ENCODE data around the gene IGFL4.

The IGFL4 gene

GRCh38 chr19:46063201-46063600 is 22.4 kb upstream of the IGFL4 start:
- TF ChIP-seq CTCF (IDR thresholded peaks at IDR 0.05; ENCODE audit: low read depth, low read length), result no peak
- DNase-seq (ENCODE audit: extremely low read depth, low read depth), result no peak

DNA sequence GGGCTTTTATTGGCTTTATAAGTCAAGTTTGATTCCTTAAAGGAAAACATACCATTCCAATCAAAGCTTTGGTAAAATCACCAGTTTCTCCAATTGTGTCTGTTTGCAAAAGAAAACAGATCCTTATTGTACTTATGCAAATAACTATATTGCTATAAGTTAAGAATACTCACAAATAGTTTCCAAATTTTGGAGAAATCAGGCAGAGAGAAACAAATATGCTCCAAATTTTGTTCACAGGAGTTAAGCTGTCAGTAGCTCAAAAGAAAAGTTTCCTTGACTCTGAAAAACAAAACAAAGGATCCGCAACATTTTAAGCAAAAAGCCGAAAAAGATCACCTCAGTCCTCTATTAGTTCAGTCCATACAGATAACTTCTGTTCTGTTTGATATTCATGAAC is 19.2 kb upstream of the IGFL4 start:
- DNase-seq (ENCODE audit: extremely low read depth, low read depth), result no peak
- TF ChIP-seq CTCF (IDR thresholded peaks at IDR 0.05; ENCODE audit: low read depth, low read length), result no peak

- TF ChIP-seq CTCF (IDR thresholded peaks at IDR 0.05; ENCODE audit: low read depth, low read length), result no peak
- DNase-seq (ENCODE audit: extremely low read depth, low read depth), result no peak
These were observed 18.0 kb upstream of the IGFL4 start for GRCh38 chr19:46058778-46059177.

DNA sequence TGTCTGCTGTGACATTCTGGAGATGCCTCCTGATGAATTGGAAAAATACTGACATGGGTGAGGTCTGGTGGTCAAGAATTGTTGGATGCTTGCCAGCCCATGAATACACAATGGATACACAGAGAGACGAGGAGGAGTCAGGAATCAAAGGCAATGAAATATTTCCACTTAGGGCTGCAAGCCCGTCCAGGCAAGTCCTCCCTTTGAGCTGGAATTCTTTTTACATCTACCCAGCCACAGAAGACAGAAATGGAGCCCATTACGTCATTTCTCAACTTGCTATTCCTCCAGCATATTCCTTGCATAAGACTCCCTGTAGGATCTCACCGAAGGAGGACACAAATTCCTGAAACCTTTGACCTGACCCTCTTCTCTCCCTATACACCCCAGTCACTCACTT is 15.7 kb upstream of the IGFL4 start:
- no peak for TF ChIP-seq CTCF (IDR thresholded peaks at IDR 0.05; ENCODE audit: low read depth, low read length)
- no peak for DNase-seq (ENCODE audit: extremely low read depth, low read depth)

DNA sequence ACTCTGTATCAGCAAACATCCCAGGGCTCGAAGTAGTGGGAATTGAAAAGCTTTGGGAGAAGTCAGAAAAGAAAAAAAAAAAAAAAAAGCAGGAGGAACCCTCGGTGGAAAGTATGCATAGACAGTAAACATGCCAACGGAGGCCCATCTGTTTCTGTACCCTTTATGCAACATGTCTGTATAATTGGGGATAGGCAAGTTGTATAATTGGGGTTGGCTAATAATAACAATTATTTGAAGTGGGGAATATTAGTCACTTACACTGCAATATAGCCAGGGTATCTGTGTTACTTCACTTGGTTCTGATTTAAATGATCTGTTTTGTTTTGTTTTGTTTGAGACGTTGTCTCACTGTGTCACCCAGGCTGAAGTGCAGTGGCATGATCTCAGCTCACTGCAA is 12.1 kb upstream of the IGFL4 start:
- no peak for TF ChIP-seq CTCF (IDR thresholded peaks at IDR 0.05; ENCODE audit: low read depth, low read length)
- no peak for DNase-seq (ENCODE audit: extremely low read depth, low read depth)

- DNase-seq (ENCODE audit: extremely low read depth, low read depth), result no peak
- TF ChIP-seq CTCF (IDR thresholded peaks at IDR 0.05; ENCODE audit: low read depth, low read length), result no peak
These were observed 8.8 kb upstream of the IGFL4 start for GRCh38 chr19:46049597-46049996.

DNA sequence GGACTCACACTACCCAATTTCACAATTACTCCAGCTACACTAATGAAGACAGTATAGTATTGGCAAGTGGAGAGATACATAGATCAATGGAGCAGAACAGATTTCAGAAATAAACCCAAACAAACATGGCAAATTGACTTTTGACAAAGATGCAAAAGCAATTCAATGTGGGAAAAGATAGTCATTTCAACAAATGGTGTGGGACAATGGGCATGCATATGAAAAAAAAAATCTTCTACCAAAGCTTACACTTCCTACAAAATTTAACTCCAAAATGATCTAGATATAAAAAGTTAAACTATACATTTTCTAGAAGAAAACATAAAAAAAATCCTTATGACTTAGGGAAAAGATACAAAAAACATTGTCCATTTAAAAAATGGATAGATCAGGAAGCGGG is 2.7 kb upstream of the IGFL4 start:
- no peak for DNase-seq (ENCODE audit: extremely low read depth, low read depth)
- TF ChIP-seq CTCF (IDR thresholded peaks at IDR 0.05; ENCODE audit: low read depth, low read length), result no peak

Measured in AG09319 (cell line).